Small intestine (tissue), 7 donors: ENCODE measurements around the gene LDHB. TPM values are rescaled to one million over a fixed set of nuclear protein-coding genes. Genes with fewer than 3 reads are reported as not detected.
"Not testable (repeated sequence)": the region's sequence is repeated elsewhere in the genome, so short reads cannot be mapped to it uniquely, and the experiment has no call there.

Source experiments
- DNase-seq, 2 donors: peaks; one replicate each; pipeline versions ENCODE4 v3.0.0 to v3.0.0-alpha.2; 2013
- FAIRE-seq: peaks from 2 replicates; lab custom pipeline; 2012; peaks lifted over from hg19 to GRCh38; lab: Jason Lieb, UNC
- H3K27ac ChIP-seq, 3 donors: one replicate each; pipeline ENCODE4 v1.5.1; 2013; ENCODE audit warnings: low read length in 2 of 3, mild to moderate bottlenecking in 2 of 3, control low read depth in 1 of 3, inconsistent platforms in 1 of 3, low read depth in 1 of 3, moderate library complexity in 1 of 3
- H3K27me3 ChIP-seq, 3 donors: one replicate each; pipeline ENCODE4 v1.6.1; 2013; ENCODE audit warnings: low read length in 3 of 3, inconsistent platforms in 1 of 3; ENCODE audit not compliant: control insufficient read depth in 3 of 3, insufficient read depth in 3 of 3
- H3K36me3 ChIP-seq, 3 donors: one replicate each; pipeline ENCODE4 v1.6.1; 2013; ENCODE audit warnings: low read length in 3 of 3, inconsistent platforms in 1 of 3, low read depth in 1 of 3, mild to moderate bottlenecking in 1 of 3, moderate library complexity in 1 of 3; ENCODE audit not compliant: control insufficient read depth in 3 of 3, insufficient read depth in 2 of 3
- H3K4me1 ChIP-seq, 3 donors: one replicate each; pipeline ENCODE4 v1.6.1; 2013; ENCODE audit warnings: low read length in 2 of 3, inconsistent platforms in 1 of 3, low read depth in 1 of 3, mild to moderate bottlenecking in 1 of 3, moderate library complexity in 1 of 3; ENCODE audit not compliant: control insufficient read depth in 3 of 3, insufficient read depth in 2 of 3
- H3K4me3 ChIP-seq, 3 donors: one replicate each; pipeline ENCODE4 v1.5.1; 2013; ENCODE audit warnings: low read length in 3 of 3, control low read depth in 1 of 3, inconsistent platforms in 1 of 3, low read depth in 1 of 3, mild to moderate bottlenecking in 1 of 3, moderate library complexity in 1 of 3
- H3K9me3 ChIP-seq, 2 donors: one replicate each; pipeline ENCODE4 v1.6.1; 2013; ENCODE audit warnings: low read depth in 1 of 2, low read length in 1 of 2; ENCODE audit not compliant: control insufficient read depth in 2 of 2, insufficient read depth in 1 of 2
- WGBS, 3 donors: extraction: QIAGEN DNeasy Blood & Tissue Kit; methylation state at CpG; one replicate each; pipeline ENCODE4 v1.1.7; 2013; 5-methylcytosine and 5-hydroxymethylcytosine counted together
- polyA plus RNA-seq, 4 donors: library from polyadenylated mRNA; stranded (reverse) in 3 of 4; unstranded in 1 of 4; fragments of 200-250 nt in 3 of 4; fragments of 120-200 nt in 1 of 4; gene quantifications; one replicate each; pipeline versions ENCODE4 v1.2.1 to v1.2.3, GENCODE V29; 2013
- donor health status: healthy with polysubstance abuse.
- donor health status: control.
- donor health status: control.
- donor health status: Bipolar disorder and iron deficiency.
- donor health status: healthy.

LDHB gene
- polyA plus RNA-seq, 4 donors, result 19.5 to 513 (median 154) TPM

GRCh38 chr12:21675641-21676040, 18.0 kb upstream of the LDHB start:
- no peaks in the 10 kb centered on the region for H3K4me1 ChIP-seq
- no peak overlapping the region for H3K4me3 ChIP-seq
- H3K27me3 ChIP-seq, result no peaks in the 10 kb centered on the region
- H3K36me3 ChIP-seq, result no peaks in the 10 kb centered on the region
- no peaks in the 10 kb centered on the region for H3K9me3 ChIP-seq
- DNase-seq, result no peak
- H3K27ac ChIP-seq, result no peak overlapping the region
- WGBS, 3 donors, result 56 to 77% (median 58%) methylated on average over 3 of the region's 3 CpGs
- FAIRE-seq, result no peak

- no peaks in the 10 kb centered on the region for H3K9me3 ChIP-seq
- H3K4me1 ChIP-seq, result no peaks in the 10 kb centered on the region
- WGBS, 3 donors, result 83 to 88% (median 84%) methylated on average over 5 of the region's 5 CpGs
- FAIRE-seq (no peak), DNase-seq (no peak)
- no peak overlapping the region for H3K27ac ChIP-seq
- H3K36me3 ChIP-seq, result no peaks in the 10 kb centered on the region
- no peak overlapping the region for H3K4me3 ChIP-seq
- no peaks in the 10 kb centered on the region for H3K27me3 ChIP-seq
Measured at GRCh38 chr12:21675096-21675495, 17.5 kb upstream of the LDHB start.

- H3K4me1 ChIP-seq, H3K27ac ChIP-seq, H3K9me3 ChIP-seq, H3K36me3 ChIP-seq, H3K4me3 ChIP-seq, DNase-seq, FAIRE-seq, H3K27me3 ChIP-seq: not testable (repeated sequence)
- WGBS, 3 donors, result 95 to 97% (median 97%) methylated on average over 26 to 39 of the region's 39 CpGs
Measured at GRCh38 chr12:21673830-21674552, 16.3 kb upstream of the LDHB start.

- Histone ChIP-seq H3K4me1 (no peaks in the 10 kb centered on the region), H3K27me3 (no peaks in the 10 kb centered on the region), H3K4me3 (no peak overlapping the region), H3K9me3 (no peaks in the 10 kb centered on the region), H3K36me3 (no peaks in the 10 kb centered on the region), H3K27ac (no peak overlapping the region)
- no peak for FAIRE-seq
- WGBS, 3 donors, result 12 to 38% (median 18%) methylated on average over 1 of the region's 1 CpG
- DNase-seq, result no peak
Measured at GRCh38 chr12:21672146-21672545, 14.5 kb upstream of the LDHB start.

GRCh38 chr12:21666722-21667121, 9.1 kb upstream of the LDHB start:
- peaks cover 0 to 3% (median 0%) of the 10 kb centered on the region in 3 donors for H3K4me1 ChIP-seq
- no peak overlapping the region for H3K27ac ChIP-seq
- no peaks in the 10 kb centered on the region for H3K27me3 ChIP-seq
- no peaks in the 10 kb centered on the region for H3K36me3 ChIP-seq
- WGBS, 3 donors, result 13 to 31% (median 22%) methylated on average over 4 of the region's 4 CpGs
- FAIRE-seq (no peak), DNase-seq (no peak)
- H3K9me3 ChIP-seq, result no peaks in the 10 kb centered on the region
- no peak overlapping the region for H3K4me3 ChIP-seq

GRCh38 chr12:21665816-21666215, 8.2 kb upstream of the LDHB start:
- WGBS, 3 donors, result 86 to 89% (median 89%) methylated on average over 7 of the region's 7 CpGs
- H3K27me3 ChIP-seq, result no peaks in the 10 kb centered on the region
- peaks cover 0 to 3% (median 0%) of the 10 kb centered on the region in 3 donors for H3K4me1 ChIP-seq
- FAIRE-seq (no peak), DNase-seq (no peak)
- no peak overlapping the region for H3K27ac ChIP-seq
- H3K9me3 ChIP-seq, result no peaks in the 10 kb centered on the region
- no peaks in the 10 kb centered on the region for H3K36me3 ChIP-seq
- no peak overlapping the region for H3K4me3 ChIP-seq

GRCh38 chr12:21662122-21662792, 4.6 kb upstream of the LDHB start:
- Histone ChIP-seq H3K36me3 (no peaks in the 10 kb centered on the region), H3K27ac (no peak overlapping the region), H3K4me3 (no peak overlapping the region), H3K9me3 (no peaks in the 10 kb centered on the region), H3K27me3 (no peaks in the 10 kb centered on the region), H3K4me1 (peaks cover 0 to 3% (median 0%) of the 10 kb centered on the region in 3 donors)
- WGBS, 3 donors, result 92 to 93% (median 93%) methylated on average over 27 of the region's 27 CpGs
- FAIRE-seq (no peak), DNase-seq (no peak)

- H3K36me3 ChIP-seq, DNase-seq, FAIRE-seq, H3K4me3 ChIP-seq, H3K27ac ChIP-seq, H3K27me3 ChIP-seq, H3K9me3 ChIP-seq, H3K4me1 ChIP-seq: not testable (repeated sequence)
- 95 to 98% (median 96%) methylated on average over 33 to 44 of the region's 44 CpGs for WGBS, 3 donors
Measured at GRCh38 chr12:21661396-21662093, 3.9 kb upstream of the LDHB start.
